Mammary epithelial cell (primary cell): Measurements from ENCODE around the gene UACA.

Source experiments
- CTCF ChIP-seq, 2 donors: IDR thresholded peaks in 1 of 2; conservative IDR thresholded peaks in 1 of 2; 2 replicates each; pipeline ENCODE4 v1.5.1; 2011 to 2012; ENCODE audit warnings: inconsistent platforms in 2 of 2, low read length in 2 of 2, mild to moderate bottlenecking in 2 of 2, control low read depth in 1 of 2, low read depth in 1 of 2; ENCODE audit not compliant: insufficient read depth in 1 of 2; ENCODE audit errors: extremely low read depth in 1 of 2
- EZH2 ChIP-seq: IDR thresholded peaks from 2 replicates; pipeline ENCODE4 v1.6.1; 2012; ENCODE audit warnings: low read length, inconsistent platforms, borderline replicate concordance

DNA sequence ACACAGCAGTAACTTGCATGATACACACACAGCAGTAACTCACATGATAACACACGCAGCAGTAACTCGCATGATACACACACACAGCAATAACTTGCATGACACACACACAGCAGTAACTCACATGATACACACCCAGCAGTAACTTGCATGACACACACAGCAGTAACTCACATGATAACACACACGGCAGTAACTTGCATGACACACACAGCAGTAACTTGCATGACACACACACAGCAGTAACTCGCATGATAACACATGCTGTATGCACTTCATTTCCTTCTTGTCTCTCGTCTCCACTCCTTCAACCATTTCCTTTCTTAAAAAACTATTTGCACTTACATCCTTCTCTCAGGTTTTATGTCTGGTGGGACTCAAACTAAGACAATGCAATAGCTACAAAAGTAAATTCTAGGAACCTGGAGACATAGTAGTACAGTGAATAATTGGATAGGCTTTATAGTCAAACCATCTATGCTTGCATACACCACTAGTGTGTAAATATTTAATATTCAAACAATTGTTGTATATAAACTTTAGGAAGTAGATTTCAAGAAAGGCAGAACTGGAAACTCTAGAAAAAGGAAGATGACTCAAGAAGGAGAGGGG lies 130.8 kb downstream of the UACA start:
- TF ChIP-seq CTCF (conservative IDR thresholded peaks at IDR 0.05 in 1 of 2, IDR thresholded peaks at IDR 0.05 in 1 of 2; ENCODE audit: extremely low read depth in 1 of 2, insufficient read depth in 1 of 2, low read depth in 1 of 2, low read length in 2 of 2) (no peak), EZH2 (no peak)
